Left lobe of liver (tissue), 2 donors: ENCODE data around the gene B4GALNT3. TPM values are rescaled to one million over a fixed set of nuclear protein-coding genes. Genes with fewer than 3 reads are reported as not detected.

Experiments
- ATAC-seq: fragments of 200-7000 bp; cut with Tn5 transposase; one replicate; pipeline ENCODE4 v1.9.1; 2020; ENCODE audit warnings: mild to moderate bottlenecking, moderate library complexity
- DNase-seq: peaks from one replicate; pipeline ENCODE4 v3.0.0-alpha.2; 2020; ENCODE audit warnings: low spot score
- total RNA-seq: library from RNA; stranded (reverse); gene quantifications from one replicate; pipeline ENCODE4 v1.2.1, GENCODE V29; 2021
- donor health status: DM: no; HTN: no; CAD: no; lungs with moderate emphysema.
- donor health status: DM: no; HTN: yes; CAD: no.

The B4GALNT3 gene
- total RNA-seq, 1 donor from 2014 or later = 0.30 TPM

DNA sequence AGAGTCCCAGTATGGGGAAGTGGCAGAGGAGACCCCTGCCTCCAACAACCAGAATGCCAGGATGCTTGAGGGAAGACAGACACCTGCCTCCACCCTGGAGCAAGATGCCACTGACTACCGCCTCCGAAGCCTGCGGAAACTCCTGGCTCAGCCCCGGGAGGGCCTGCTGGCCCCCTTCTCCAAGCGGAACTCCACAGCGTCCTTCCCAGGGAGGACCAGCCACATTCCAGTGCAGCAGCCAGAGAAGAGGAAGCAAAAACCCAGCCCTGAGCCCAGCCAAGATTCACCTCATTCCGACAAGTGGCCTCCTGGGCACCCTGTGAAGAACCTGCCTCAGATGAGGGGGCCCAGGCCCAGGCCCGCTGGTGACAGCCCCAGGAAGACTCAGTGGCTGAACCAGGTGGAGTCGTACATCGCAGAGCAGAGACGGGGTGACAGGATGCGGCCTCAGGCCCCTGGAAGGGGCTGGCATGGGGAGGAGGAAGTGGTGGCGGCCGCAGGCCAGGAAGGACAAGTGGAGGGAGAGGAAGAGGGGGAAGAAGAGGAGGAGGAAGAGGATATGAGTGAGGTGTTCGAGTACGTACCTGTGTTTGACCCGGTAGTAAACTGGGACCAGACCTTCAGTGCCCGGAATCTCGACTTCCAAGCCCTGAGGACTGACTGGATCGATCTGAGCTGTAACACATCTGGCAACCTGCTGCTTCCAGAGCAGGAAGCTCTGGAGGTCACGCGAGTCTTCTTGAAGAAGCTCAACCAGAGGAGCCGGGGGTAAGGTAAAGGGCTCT, 93.7 kb downstream of the B4GALNT3 start:
- DNase-seq = no peak

DNA sequence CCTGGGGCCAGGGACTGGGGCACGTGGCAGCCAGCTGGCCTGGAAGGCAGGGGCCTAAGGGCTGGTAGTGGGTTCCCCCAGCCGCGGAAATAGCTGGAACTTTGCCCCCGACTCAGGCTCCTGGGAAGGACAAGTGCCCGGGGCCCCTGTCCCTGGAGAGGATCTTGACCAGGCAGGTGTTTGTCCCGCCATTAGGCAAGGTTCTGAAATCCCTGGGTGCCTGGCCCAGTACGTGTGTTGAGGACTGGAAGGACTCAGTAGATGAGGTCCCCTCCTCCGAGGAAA, 94.2 kb downstream of the B4GALNT3 start:
- DNase-seq (no peak), ATAC-seq (no peak)

More for the DNA sequence above, 93.7 kb downstream of the B4GALNT3 start:
- ATAC-seq = no peak

DNA sequence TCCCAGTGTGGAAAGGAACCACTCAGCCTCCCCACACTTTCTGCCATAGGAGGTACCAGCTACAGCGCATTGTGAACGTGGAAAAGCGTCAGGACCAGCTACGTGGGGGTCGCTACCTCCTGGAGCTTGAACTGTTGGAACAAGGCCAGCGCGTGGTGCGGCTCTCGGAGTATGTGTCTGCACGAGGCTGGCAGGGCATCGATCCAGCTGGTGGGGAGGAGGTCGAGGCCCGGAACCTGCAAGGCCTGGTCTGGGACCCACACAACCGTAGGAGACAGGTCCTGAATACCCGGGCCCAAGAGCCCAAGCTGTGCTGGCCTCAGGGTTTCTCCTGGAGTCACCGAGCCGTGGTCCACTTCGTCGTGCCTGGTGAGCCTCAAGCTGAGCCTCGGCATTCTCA, 96.8 kb downstream of the B4GALNT3 start:
- no peak for DNase-seq
- ATAC-seq = no peak

- no peak for DNase-seq
- ATAC-seq = no peak
Measured at GRCh38 chr12:558580-558979, 98.8 kb downstream of the B4GALNT3 start.

DNA sequence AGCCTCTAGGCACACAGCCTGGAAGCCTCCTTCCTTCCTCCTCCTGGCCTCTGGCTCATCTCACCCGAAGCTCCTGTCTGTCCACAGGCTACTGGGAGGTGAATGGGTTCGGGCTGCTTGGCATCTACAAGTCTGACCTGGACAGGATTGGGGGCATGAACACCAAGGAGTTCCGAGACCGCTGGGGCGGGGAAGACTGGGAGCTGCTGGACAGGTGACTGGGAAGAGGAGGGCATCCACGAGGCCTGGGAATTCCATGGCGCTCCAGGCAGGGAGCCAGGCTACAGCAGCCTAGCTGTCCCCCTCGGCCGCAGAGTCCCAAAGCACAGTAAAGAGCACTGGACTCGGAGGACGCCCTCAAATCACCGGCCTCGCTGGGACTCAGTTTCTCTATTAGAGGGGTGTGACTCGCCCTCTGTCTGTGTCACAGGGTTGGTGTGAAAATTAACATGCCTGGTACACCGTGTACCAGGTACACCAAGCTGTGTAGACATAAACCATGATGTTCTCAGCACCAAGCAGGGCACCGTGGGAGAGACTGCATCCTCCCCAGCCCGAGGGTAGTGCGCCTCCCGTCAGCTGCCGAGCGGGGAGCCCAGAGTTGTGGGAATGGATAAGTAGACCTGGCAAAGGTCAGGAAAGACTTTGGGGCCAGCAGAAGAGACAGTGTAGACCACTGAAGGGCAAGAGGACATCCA, 99.6 kb downstream of the B4GALNT3 start:
- DNase-seq = no peak
- ATAC-seq = no peak

- ATAC-seq = no peak
Measured at GRCh38 chr12:559906-560455, 100.2 kb downstream of the B4GALNT3 start.

DNA sequence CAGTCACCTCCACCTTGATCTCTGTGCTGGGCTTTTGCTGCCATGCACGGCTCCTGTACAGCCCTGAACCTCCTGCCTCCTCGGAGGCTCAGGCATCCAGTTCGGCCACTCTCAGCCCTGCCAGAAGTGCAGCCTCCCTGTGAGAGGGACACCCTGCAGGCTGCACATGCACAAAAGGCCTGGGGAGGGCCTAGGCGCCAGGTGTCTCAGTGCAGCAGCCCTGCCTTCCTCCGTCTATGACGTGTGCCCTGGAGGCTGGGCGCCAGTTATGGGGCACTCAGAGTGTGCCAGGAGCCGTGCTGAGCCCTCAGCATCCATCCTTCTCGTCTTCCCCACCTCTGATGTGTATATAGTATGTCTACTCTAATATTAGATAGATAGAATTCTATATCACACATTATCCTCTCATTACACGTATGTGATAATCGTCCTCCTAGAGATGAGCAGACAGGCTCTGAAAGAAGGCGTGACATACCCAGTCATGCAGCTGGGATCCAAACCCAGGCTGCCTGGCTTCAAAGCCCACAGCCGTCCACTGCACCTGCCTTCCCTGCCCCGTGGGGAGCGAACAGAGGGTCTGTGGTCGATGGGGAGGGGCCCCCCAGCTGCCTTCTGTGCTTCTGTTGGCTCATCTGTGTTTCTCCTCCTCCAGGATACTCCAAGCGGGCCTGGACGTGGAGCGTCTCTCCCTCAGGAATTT, 101.1 kb downstream of the B4GALNT3 start:
- no peak for ATAC-seq
- DNase-seq = no peak

More at GRCh38 chr12:559906-560455, 100.2 kb downstream of the B4GALNT3 start:
- DNase-seq = no peak

DNA sequence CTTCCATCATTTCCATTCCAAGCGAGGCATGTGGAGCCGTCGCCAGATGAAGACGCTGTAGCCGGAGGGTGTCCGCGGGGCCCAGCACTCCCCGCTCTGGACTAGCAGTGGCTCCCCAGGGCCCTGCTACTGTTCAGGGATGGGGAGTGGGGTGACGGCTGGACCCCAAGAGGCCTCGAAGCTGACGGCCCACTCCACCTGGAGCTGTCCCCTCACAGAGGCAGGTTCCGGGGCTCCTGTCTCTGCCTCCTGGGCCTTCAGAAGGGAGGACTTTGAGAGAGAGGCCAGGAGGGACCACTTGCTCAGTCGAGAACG, 101.6 kb downstream of the B4GALNT3 start:
- DNase-seq (no peak), ATAC-seq (no peak)

DNA sequence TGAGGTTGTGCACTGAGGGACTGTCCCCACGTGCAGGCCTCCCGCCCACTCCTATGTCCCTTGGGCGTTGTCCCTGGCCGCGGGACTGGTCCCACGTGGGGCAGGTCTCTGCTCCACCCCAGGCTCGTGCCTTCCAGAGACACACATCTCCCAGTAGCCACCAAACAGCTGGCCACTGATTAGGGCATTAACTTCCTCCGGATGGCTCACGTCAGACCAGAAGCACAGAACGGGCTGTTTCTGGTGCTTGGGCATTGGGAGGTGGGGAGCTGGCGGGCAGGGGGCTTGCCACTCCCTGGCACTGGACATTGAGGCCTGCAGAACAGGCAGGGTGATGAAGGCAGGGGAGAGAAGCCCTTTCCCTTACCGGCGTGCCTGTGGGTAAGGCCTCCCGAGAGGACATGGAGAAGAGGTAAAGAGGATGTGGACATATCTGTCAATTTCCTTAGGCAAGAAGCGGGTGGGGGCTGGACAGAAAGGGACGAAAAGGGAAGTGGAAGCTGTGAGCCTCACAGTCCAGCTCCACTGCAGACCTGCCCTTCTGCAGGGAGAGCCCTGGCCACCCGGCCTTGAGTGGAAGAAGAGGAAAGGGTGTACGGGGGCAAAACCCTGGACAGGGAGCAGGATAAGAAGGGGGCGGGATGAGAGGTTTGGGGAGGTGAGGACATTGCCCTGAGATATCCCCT, 102.3 kb downstream of the B4GALNT3 start:
- peak; percentile 47 for ATAC-seq
- no peak for DNase-seq

GRCh38 chr12:562634-563033, 102.9 kb downstream of the B4GALNT3 start:
- ATAC-seq (no peak), DNase-seq (no peak)

DNA sequence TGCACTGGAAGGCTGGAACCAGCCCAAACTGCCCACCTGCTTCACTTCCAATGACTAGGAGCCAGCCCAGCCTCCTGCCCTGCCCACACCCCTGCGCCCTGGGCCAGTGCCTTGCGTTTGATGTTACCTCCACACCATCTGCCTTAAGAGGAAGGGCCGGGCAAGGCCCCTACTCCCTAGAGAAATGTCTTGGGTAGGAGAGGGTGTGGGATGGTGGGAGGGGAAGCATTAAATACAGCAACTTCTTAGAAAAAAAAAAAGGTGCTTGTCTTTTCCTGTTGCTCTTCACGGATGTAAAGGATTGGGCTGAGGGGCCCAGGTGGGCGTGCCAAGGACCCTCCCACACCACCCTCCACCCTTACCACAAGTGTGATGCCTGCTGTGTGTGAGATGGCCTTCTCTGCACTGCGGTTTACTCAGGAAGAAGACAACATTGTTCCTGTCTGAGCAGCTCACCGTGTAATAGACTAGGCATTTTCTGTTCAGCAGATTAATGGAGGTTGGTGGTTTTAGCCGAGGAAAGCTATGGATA, 103.6 kb downstream of the B4GALNT3 start:
- ATAC-seq (no peak), DNase-seq (no peak)

DNA sequence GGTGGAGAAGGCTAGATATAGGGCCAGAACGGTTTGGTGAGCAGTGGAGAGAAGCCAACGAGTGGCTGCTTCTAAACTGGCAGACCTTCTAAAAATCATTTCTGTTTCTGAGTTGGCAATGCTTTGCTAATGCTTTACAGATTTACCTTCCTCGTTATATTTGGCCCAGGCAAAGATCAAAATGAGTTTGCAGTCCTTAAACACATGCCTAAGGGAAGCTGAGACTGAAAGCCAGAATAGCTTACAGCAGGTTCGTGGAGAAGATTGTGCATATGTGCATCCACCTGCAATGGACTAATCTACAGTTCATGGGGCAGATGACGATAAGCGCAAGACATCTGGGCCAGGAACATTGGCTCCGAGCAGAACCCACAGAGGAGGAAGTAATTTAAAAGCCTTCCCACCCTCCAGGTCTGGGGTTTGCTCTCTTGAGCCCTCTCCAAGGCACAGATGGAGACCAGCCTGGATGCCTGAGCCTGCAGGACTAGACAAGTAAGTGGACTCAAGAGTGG, 104.1 kb downstream of the B4GALNT3 start:
- ATAC-seq (no peak), DNase-seq (no peak)

GRCh38 chr12:565161-565560, 105.4 kb downstream of the B4GALNT3 start:
- DNase-seq (no peak), ATAC-seq (no peak)

DNA sequence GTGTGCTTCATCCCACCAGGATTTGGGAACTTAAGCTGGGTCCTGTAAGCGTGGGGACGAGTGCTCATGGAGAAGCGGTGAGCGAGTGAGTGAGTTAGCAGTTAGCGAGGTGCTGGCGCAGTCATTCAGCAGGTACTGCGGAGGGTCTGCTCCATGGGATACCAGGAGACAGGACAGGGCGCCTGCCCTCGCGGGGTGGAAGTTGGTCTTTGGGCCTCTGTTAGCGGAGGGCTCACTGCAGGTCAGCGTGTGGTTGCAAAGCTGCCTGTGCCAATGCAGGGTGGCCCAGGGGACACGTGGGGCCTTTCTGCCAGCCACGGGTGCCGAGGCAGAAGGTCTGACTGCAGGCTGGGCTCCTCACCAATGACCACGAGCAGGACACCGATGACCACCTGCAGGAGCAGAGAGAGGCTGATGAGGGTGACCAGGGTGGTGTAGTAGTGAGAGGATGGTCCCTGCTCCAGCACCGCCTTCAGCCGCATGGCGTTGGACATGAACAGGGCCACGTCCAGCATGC, 105.9 kb downstream of the B4GALNT3 start:
- no peak for ATAC-seq

GRCh38 chr12:568486-568885, 108.7 kb downstream of the B4GALNT3 start:
- no peak for DNase-seq
- no peak for ATAC-seq

More for the DNA sequence above, 105.9 kb downstream of the B4GALNT3 start:
- no peak for DNase-seq

GRCh38 chr12:569091-569676, 109.4 kb downstream of the B4GALNT3 start:
- no peak for ATAC-seq
- DNase-seq = no peak

DNA sequence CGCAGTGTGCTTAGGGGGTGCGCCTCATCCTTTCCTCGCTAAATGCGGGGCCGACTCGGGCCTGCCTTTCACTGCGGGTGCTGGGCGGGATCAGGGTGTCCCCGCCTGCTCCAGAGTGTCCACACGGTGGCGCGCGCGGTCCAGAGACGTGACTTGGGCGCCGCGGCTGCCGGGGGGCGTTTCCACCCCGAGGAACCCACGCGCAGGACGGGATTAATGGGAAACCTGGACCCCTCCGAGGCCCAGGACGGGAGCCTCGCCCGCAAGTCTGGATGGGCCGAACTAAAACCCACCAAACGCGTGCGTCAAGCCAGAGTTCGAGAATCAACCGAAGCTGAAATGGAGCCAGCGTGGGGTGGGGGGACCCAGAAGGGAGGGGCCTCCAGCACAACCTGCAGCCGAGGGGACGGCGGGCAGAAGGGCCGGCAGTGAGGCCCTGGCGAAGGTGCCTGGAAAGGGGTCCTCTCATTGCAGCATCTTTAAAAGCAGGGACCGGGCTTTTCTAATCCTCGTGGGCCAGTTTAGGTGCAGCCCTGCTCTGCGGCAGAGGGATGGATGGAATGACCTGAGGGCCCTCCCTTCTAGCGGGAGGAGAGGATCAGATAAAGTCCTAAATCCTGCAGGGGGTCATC, 110.2 kb downstream of the B4GALNT3 start:
- DNase-seq (peak; percentile 84), ATAC-seq (peak; percentile 78)

DNA sequence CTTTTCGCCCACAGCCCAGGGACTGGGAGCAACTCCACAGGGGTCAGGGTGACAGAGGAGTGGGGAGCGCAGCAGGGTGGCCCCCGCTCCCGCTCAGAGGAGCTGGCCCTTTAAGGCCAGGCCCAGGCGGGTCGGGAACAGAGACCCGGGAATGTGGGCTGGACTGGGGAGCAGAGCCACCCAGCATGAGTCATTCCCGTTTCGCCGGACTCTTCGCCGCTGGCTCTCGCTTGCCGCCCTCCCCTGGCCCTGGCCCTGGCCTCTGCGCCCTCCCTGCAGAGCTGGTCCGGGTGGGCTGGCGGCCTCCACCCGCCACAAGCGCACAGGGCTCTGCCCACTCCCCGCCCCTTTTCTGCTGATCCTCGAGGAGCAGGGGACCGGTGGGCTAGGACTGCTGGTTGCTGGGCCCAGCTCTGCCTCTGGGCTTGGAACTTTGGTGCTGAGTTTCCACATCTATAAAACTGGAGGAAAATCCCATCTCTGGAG, 110.7 kb downstream of the B4GALNT3 start:
- ATAC-seq = peak; percentile 76

More for the DNA sequence above, 110.7 kb downstream of the B4GALNT3 start:
- peak; percentile 70 for DNase-seq
